AG08395 (cell line): ENCODE data around the gene ISCA2.

ENCODE experiments used
- DNase-seq: peaks from one replicate; pipeline ENCODE4 v3.0.0; 2012; ENCODE audit warnings: mixed read lengths, low spot score

The ISCA2 gene

GRCh38 chr14:74483321-74483720 is 10.2 kb upstream of the ISCA2 start:
- no peak for DNase-seq

GRCh38 chr14:74486164-74486563 is 7.4 kb upstream of the ISCA2 start:
- DNase-seq = no peak

GRCh38 chr14:74488786-74489397 is 4.7 kb upstream of the ISCA2 start:
- no peak for DNase-seq

- no peak for DNase-seq
These were observed 3.1 kb upstream of the ISCA2 start for GRCh38 chr14:74490486-74490885.

GRCh38 chr14:74491956-74492775 is 1.4 kb upstream of the ISCA2 start:
- peak; percentile 52 for DNase-seq

- no peak for DNase-seq
These were observed 706 bp upstream of the ISCA2 start, which contains the start of gene NPC2 for GRCh38 chr14:74492776-74493342. NPC2 (minus strand) TSS chr14:74493305; CDS start chr14:74493274, 31 bp downstream.

GRCh38 chr14:74495356-74495755 is 1.8 kb downstream of the ISCA2 start:
- no peak for DNase-seq

GRCh38 chr14:74500417-74501134 is 7.0 kb downstream of the ISCA2 start:
- DNase-seq = no peak

GRCh38 chr14:74501135-74501614 is 7.6 kb downstream of the ISCA2 start:
- DNase-seq = peak; percentile 64

- no peak for DNase-seq
These were observed 8.1 kb downstream of the ISCA2 start for GRCh38 chr14:74501691-74502090.

- DNase-seq = no peak
These were observed 8.9 kb downstream of the ISCA2 start for GRCh38 chr14:74502236-74503019.

GRCh38 chr14:74503291-74503937 is 9.8 kb downstream of the ISCA2 start:
- no peak for DNase-seq

GRCh38 chr14:74503938-74504335 is 10.4 kb downstream of the ISCA2 start:
- no peak for DNase-seq

GRCh38 chr14:74504412-74504811 is 10.8 kb downstream of the ISCA2 start:
- no peak for DNase-seq

GRCh38 chr14:74504874-74505720 is 11.5 kb downstream of the ISCA2 start:
- no peak for DNase-seq

GRCh38 chr14:74505831-74506230 is 12.3 kb downstream of the ISCA2 start:
- no peak for DNase-seq

GRCh38 chr14:74506411-74506851 is 12.9 kb downstream of the ISCA2 start:
- no peak for DNase-seq

- DNase-seq = no peak
These were observed 13.5 kb downstream of the ISCA2 start for GRCh38 chr14:74507085-74507484.

GRCh38 chr14:74507840-74508239 is 14.3 kb downstream of the ISCA2 start:
- DNase-seq = no peak

- no peak for DNase-seq
These were observed 14.7 kb downstream of the ISCA2 start for GRCh38 chr14:74508292-74508731.
